T47D (cell line): ENCODE measurements around the gene FRMD4B.

ENCODE experiments used
- DNase-seq, 2 experiments: peaks; one replicate each; pipeline versions ENCODE4 v3.0.0 to v3.0.0-alpha.2; 2011 to 2012; ENCODE audit warnings: low read depth in 1 of 2, low spot score in 1 of 2
- JUND ChIP-seq: IDR thresholded peaks from 2 replicates; pipeline ENCODE4 v1.6.1; 2012; ENCODE audit warnings: low read depth
- in situ Hi-C: cut with HindIII; loops from 2 replicates; pipeline ENCODE4 v1.10.0; 2016; ENCODE audit warnings: low sequenced_read_pairs, low pct_unique_long_range_greater_than_20kb

Gene FRMD4B

DNA sequence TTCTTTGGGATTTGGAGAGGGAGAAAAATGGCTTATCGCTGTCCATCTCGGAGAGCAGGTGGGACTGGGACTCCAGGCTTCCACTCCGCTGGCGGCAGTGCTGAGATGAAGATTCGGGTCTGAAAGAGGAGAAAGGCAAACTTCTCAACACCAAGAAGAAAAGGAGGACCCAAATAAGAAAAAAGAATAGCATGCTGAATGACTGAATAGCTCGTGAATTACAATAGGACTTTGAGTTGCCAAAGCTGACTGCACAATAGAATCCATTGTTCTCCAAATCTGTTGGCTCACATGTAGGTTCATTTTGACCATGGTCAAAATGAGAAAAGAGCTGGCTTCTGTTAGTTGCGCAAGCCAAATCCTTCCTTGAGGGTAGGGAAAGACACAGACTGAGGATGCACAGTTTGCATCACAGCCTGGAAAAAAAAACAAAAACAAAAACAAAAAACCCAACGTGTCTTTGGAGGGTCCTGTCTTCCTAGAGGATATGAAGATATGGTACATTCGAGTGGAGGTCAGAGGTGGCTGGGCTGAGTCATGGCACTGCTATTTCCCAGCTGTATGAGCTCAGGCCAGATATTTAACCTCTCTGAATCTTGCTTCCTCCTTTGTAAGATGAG, 204.2 kb downstream of the FRMD4B start:
- DNase-seq: no peak
- in situ Hi-C loops: no loop called here

DNA sequence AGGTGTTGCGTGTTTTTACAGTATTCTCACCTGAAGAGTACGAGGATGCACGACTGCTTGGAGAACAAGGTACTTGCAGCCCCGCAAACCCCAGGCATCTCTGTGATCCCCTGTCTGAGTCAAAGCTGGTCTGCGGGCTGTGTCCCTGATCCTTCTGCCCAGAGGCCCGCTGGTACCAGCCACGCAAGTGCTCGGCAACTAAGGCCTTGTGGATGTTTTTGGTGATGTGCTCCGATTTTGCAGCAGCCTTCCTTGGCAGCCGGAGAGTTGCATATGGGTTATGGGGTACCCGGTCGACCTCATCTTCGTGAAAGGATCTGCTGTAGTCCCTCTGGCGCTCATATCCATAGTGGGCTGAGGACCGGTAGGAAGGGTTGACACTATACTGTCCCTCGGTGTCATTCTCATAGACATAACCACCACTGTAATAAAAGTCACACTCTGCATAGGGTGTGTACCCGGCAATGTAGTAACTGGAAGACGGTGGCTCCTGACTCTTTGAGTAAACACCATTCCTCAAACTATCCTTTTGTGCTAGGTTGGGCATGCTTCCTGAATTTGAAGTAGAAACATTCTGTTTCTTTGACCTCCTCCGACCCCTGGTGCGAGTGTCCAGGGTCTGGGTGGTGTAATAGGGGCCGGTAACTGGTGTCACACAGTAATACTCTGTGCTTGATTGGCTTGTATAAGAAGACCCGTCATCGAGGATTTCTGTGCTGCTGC, 204.9 kb downstream of the FRMD4B start:
- in situ Hi-C loops: no loop called here
- no peak for TF ChIP-seq JUND
- DNase-seq: no peak

More for the DNA sequence above, 204.2 kb downstream of the FRMD4B start:
- no peak for TF ChIP-seq JUND

DNA sequence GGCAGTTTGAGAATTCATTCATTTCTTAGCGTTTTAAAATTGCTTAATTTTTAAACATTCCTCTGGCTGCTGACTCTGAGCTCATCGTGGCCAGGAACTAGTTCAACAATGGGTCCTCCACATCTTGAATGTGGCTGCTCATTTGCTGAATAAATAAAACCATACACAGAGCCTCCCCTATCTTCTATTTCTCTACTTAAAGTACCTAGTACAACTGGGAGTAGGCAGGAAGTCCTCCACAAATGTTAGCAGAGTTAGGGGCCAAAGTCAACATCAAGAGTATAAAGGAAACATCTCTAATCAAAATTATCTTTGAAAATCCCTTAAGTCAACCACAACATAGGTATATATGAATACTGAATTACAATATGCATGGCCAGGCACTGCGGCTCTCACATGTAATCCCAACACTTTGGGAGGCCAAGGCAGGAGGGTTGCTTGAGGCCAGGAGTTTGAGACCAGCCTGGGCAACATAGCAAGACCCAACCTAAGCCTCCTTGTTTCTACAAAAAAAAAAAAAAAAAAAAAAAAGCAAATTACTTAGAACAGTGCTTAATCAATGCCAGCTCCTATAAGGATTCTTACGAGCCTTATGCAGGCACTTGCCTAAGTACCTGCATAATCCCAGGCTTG, 206.0 kb downstream of the FRMD4B start:
- in situ Hi-C loops: no loop called here
- no peak for TF ChIP-seq JUND
- DNase-seq: no peak

DNA sequence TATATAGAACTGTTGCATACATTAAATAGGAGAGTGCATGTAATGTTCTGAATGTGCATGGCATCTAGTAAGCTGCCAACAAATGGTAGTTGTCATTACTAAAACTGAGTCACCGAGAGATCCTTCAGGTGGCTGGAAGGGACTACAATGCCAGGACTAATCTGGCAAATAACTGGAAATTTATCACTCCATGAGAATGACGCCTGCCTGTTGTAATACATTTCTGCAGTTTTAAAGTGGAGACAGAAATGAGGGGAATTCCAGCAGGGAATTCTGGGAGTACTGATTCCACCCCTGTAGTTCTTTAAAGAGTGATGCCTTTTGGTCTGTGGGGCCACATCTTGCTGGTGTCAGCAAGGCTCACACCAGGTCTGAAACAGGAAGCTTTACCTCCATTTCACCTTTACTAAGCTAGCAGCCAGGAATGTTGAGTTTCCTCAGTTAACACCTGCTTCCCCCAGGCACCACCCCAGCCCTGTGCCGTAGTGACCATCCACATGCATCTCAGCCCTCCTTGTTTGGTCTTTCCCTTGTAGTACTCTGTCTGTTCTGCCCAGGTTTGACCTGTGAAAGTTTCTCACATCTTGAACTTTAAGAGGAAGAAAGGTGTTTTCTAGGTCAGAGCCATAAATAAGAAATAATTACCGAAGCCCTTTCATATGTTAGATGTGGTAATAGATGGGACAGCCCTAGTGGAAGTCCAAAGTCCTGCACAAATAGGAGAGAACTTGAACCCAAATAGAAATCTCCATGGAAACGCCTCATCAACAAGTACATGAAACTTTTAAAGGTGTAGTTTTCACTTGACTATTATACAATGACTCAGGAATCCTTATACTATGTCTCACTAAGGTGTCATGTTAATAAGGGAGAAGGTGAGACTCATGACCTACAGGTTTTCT, 206.8 kb downstream of the FRMD4B start:
- no peak for TF ChIP-seq JUND
- in situ Hi-C loops: no loop called here
- DNase-seq: no peak

DNA sequence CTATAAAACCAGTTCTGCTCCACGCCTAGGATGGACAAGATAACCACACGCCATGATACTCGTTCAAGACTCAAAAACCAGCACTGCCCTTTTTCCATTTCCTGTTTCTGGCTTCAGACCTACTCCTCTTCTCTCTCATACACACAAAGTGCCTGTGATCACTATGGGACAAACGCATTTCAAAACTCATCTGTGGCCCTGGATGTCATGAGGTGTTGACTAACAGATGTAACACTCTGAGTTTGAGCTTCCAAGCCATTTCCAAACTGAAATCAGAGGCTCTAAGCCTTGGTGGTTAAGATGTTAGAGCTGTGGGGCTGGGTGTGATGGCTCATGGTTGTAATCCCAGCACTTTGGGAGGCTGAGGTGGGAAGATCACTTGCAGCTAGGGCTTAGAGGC, 207.8 kb downstream of the FRMD4B start:
- no peak for TF ChIP-seq JUND
- DNase-seq: no peak
- in situ Hi-C loops: no loop called here

DNA sequence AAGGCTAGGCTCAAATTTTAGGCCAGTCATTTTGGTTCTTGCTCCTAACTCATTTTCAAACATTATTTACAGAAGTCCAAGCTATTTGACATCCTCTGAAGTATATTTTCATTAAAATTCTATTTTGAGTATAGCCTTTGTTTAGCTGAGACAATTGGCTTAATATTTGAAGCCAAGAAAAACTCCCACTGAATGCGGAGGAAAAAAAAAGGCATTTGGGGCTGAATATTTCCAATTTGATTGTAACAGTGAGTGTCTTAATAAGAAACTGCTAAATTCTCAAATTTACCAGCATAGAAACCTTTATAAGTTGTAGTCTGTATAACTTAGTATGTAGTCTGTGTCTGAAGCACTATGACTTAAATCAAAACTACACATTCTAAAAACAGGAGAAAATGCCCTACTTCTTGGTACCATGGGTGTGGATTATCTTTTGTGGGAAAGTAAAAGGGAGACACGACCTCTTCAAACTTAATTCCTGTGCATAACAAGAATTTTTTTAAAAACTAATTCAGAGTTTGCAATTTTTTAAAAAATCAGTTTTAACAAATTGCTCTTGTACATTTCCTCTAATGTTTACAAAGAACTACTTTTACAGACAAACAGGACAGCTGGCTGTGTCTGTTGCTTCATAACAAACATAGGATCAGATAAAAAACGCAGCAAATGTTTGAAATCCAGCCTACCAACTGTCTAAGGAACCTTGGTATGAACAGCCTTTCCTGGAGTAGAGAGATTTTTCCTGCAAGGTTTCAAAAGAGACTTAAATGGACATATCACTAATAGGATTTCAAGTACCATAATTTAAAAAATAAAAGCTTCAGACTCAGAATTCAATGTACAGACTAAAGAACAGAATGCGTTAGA, 210.8 kb downstream of the FRMD4B start:
- no peak for TF ChIP-seq JUND
- DNase-seq: no peak
- in situ Hi-C loops: no loop called here

DNA sequence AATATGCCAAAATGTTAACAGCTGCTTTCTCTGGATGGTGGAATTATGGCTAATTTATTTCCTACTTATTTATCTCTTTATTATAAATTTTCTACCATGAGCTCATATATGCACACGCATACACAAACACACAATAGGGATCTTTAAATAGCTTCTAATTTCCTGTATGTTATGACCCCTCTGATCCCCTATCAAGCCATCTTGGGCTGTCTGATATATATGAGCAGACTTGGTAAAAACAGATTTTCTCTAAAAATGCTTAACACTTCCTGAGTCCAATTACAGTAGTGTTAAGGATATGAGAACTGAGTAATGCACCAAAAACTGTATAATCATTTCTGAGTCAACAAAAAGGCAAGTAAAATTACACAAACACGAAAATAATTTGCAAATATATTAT, 211.4 kb downstream of the FRMD4B start:
- TF ChIP-seq JUND: no peak
- in situ Hi-C loops: no loop called here
- DNase-seq: no peak

DNA sequence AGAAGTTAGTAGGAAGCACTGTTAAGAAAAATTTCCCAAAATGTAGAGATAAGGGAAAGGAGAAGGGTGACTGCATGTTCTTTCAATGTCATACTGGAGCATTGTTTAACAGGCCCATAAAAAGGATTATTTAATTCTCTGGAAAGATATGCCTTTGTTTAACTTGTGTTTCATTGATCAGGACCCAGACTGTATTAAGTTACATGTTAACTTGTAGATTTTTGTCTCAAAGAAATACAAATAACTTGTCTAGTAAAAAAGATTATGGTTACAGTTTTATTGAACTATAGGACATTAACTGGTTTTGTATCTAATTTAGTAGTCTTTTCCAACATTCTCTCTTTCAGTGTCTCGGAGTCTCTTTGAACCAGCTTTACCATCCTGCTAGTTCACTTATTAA, 213.8 kb downstream of the FRMD4B start:
- TF ChIP-seq JUND: no peak
- in situ Hi-C loops: no loop called here
- no peak for DNase-seq

DNA sequence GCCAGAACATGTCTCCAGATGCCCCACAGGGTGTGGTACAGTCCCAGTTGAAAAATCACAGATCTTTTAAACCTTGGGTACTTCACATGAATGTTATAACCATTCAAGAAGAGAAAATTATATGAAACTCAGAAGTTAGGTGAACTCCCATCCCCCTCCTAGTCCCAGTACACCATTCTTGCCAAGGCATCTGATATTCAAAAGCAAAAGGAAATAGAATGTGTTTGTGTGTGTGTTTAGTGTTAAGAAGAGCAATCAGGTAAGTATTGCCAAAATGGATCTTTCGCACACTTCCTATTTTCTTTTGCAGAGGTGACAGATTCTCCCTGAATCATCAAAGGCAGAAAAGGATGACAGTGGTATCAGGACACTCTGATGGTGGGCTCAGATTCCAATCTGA, 219.4 kb downstream of the FRMD4B start:
- no peak for DNase-seq
- TF ChIP-seq JUND: no peak
- in situ Hi-C loops: no loop called here

DNA sequence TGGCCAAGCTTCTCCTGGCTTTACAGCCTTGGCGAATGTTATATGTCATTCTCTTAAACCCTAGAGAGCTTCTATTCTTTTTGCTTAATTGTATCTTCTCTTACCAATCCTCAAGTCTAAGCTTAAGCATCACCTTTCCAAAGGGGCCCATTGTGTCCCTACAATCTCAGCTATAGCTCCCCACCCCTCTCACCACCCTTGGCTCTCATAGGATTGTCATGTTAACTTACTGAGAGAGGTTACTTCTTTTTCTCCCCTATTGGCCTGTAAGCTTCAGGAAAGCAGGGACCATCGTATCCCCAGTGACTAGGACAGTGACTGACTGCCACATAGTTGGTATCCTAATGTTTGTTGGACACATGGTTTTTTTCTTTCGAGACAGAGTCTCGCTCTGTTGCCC, 220.1 kb downstream of the FRMD4B start:
- in situ Hi-C loops: no loop called here
- TF ChIP-seq JUND: no peak
- no peak for DNase-seq

DNA sequence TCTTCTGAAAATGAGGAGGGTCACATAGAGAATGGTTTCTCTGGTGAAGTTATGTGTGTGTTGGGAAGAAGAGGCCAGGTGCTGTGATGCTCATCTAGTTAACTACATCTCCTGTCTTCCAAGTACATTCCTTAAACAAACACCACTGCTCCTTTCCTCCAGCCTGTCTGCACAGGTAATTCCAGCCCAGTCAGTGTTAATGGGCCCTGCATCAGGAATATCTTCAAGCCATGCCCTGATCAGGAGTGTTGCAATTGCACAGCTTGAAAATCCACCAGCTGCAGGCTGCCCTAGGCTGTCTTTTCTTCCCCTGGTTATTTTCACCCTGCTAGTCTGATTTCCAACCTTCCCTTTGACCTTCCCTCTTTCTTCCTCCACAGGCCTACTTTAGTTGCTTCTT, 221.6 kb downstream of the FRMD4B start:
- peak in 1 of 2 experiments; percentile 19 for DNase-seq
- TF ChIP-seq JUND: no peak
- in situ Hi-C loops: no loop called here
